GM23248 (cell line): ENCODE measurements around the gene ADGRG1.

ENCODE experiments used
- EZH2 ChIP-seq: fragments of 200-600 bp; sonication (generic); IDR thresholded peaks from 2 replicates; pipeline ENCODE4 v1.6.1; 2018; ENCODE audit warnings: antibody characterized with exemption, mild to moderate bottlenecking; ENCODE audit not compliant: insufficient read depth, poor library complexity, severe bottlenecking
- EZH2phosphoT487 ChIP-seq: fragments of 200-600 bp; sonication (generic); IDR thresholded peaks from 2 replicates; pipeline ENCODE4 v1.6.1; 2018; ENCODE audit warnings: antibody characterized with exemption, moderate library complexity, mild to moderate bottlenecking, low read depth; ENCODE audit not compliant: insufficient read depth

- TF ChIP-seq EZH2phosphoT487 (no peak), EZH2 (no peak)
Observed at GRCh38 chr16:57660715-57661463, 32.5 kb downstream of the ADGRG1 start.
